HG03045 (cell line): Measurements from ENCODE around the gene PRMT2.

Experiments used
- ATAC-seq: cut with Tn5 transposase; IDR thresholded peaks from one replicate; pipeline ENCODE4 v1.9.1; 2021; ENCODE audit warnings: mild to moderate bottlenecking, moderate library complexity; ENCODE audit not compliant: unreplicated experiment

The PRMT2 gene

GRCh38 chr21:46635324-46636180 is at the start of gene PRMT2:
PRMT2 (plus strand) TSS chr21:46635674; CDS start chr21:46636952, 1,278 bp downstream.
- peak; percentile 92 for ATAC-seq

GRCh38 chr21:46594276-46594675 is 41.2 kb upstream of the PRMT2 start:
- ATAC-seq: no peak

DNA sequence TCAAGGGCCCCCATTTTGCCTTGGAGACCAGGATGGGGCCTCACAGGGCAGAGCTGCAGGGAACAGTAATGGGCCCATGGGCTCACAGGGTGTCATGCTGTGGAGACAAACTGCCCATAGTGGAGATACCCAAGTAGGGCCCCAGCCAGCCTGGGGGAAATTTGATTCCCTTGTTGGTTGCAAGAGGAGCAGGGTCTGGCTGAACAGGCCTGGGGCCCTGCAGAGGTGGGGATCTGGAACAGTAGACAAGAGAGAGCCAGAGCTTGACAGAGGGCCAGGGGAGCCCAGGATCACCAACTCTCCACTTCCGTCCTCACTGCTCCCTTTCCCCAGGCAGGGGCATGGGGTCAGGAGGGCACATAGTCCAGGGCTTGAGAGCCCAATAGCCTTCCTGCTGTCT is 39.3 kb upstream of the PRMT2 start:
- ATAC-seq: no peak

- ATAC-seq: no peak
Measured at GRCh38 chr21:46597031-46597430, 38.4 kb upstream of the PRMT2 start.

- ATAC-seq: no peak
Measured at GRCh38 chr21:46597896-46598343, 37.6 kb upstream of the PRMT2 start.

DNA sequence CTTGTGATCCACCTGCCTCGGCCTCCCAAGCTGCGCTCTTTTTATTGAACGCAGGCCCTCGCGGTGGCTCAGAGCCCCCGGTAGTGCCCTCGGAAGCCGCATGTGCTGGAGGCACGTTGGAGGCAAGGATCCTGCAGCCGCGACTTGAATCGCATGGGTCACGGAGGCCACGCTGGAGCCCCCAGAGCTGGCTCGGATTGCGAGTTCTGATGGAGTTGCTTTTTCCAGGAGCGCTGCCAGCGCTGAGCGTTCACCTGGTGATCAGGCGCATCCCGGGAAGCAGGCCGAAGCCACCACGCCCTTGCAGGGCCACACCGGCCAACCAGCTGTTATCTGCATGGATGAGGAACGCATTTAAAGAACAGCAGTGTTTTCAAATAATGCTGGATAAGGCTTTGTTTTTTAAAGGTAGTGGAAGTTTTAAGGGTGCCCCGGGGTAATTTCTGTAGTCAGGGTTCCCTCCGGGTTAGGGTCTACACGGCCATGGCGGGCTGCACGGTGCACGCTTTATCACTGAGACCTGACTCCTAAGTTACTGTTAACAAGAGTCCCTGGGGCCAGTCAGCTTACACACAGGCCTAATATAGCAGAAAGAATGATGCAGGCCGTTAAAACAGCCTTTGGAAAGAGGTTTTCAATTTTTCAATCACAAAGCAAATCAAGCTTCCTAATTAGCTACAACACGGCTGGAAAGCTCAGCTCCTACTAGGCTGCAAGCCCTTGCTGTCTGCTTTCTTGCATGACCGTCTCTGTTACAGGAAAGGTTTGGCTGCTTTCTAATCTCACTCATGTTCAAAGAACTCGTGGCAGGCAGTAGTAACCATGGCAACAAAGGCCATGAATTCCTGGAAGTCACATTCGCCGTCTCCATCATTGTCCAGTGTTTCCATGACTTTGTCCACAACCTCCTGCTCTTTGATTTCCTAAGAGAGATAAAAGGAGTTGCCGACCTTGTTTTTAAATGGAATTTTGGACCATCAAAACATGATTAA is 36.6 kb upstream of the PRMT2 start:
- no peak for ATAC-seq

DNA sequence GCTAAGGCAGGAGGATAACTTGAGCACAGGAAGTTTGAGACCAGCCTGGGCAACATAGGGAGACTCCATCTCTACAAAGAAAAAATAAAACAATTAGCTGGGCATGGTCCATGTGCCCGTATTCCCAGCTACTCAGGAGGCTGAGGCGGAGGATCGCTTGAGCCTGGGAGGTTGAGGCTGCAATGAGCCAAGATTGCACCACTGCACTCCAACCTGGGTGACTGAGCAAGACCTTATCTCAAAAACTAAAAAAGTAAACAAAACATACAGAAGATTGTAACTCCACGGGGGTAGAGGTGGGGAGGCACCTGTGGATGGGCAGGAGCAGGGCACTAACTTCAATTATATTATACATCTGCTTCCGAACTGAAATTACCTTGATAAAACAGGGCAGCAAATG is 35.2 kb upstream of the PRMT2 start:
- ATAC-seq: no peak

DNA sequence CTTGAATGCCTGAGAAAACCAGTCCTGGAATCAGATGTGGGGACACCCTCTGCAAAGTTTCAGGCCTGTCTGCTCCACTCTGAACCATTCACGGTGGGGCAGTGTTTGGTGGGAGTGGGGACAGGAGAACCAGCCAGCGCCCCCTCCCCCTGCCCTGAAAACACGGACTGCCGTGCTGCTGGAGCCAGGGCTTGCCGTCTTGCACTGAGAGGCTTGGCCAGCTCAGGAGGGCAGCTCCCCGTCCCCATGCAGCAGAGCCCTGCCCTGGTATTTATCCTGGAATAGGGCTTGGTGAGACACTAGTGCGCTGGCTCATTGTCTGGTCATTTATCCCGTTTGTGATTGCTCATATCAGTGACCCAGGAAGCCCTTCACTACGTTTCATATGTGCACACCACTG is 34.5 kb upstream of the PRMT2 start:
- ATAC-seq: no peak

GRCh38 chr21:46603228-46603627 is 32.2 kb upstream of the PRMT2 start:
- ATAC-seq: no peak

- no peak for ATAC-seq
Measured at GRCh38 chr21:46604329-46604974, 31.0 kb upstream of the PRMT2 start.

- no peak for ATAC-seq
Measured at GRCh38 chr21:46604975-46605766, 30.3 kb upstream of the PRMT2 start, which contains the start of gene S100B. S100B (minus strand) TSS chr21:46605082; CDS start chr21:46602415, 2,667 bp downstream.

DNA sequence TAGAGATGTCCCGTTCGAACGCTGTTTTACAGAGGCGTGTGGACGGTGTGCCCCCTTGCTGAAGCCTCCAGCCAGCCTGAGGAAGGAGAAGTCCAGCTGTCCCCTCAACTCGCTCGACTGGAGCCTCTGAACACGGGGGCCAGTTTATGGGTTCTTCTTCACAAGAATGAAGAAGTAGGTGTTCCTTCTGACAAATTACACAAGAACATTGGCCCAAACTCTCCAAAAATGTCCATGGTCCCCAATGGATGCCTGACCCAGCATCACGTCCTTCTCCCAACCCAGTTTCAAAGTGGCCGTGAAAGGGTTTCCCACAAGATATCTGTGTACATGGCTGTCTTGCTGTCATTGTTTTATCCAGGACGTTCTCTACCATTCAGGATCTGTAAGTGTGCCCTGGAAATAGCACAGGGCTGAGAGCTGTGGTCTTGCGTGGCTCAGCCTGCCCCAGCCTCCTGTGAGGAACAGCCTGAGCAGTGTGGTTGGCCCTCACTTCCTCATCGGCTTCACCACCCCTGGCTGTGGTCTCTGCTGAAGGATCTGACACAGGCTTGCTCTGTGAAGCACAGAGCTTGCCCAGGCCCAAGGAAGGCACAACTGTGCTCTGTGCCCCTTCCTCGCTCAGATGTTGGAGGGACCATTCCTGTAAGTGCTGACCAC is 29.6 kb upstream of the PRMT2 start:
- ATAC-seq: no peak

GRCh38 chr21:46606427-46606813 is 29.1 kb upstream of the PRMT2 start:
- no peak for ATAC-seq

DNA sequence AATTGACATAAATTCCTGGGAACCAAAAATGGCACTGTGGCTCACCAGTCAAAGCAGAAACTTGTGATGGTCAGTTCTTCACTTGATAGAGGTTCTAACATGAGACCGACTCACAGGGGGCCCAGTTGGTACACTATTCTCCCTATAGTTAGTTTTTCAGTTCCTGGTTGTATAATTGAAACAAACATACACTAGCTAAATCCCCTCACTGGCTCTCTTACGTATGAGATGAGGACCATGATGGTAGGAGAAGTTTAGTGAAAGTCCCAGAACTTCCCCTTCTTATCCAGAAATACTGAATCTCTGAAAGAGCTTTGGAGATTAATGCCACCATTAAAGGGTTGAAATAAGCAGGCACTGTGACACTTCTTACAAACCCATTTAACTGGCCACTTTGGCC is 27.8 kb upstream of the PRMT2 start:
- ATAC-seq: no peak

- no peak for ATAC-seq
Measured at GRCh38 chr21:46608672-46609111, 26.8 kb upstream of the PRMT2 start.

- no peak for ATAC-seq
Measured at GRCh38 chr21:46610018-46610701, 25.3 kb upstream of the PRMT2 start.

GRCh38 chr21:46613391-46613790 is 22.1 kb upstream of the PRMT2 start:
- ATAC-seq: no peak

DNA sequence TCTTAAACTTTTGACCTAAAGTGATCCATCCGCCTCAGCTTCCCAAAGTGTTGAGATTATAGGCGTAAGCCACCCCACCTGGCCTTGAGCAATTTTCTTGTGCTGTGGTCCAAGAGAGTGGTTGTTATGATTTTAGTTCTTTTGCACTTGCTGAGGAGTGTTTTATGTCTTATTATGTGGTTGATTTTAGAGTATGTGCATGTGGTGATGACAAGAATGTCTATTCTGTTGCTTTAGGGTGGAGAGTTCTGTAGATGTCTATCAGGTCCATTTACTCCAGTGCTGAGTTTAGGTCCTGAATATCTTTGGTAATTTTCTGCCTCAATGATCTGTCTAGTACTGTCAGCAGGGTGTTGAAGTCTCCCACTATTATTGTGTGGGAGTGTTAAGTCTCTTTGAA is 19.4 kb upstream of the PRMT2 start:
- no peak for ATAC-seq

DNA sequence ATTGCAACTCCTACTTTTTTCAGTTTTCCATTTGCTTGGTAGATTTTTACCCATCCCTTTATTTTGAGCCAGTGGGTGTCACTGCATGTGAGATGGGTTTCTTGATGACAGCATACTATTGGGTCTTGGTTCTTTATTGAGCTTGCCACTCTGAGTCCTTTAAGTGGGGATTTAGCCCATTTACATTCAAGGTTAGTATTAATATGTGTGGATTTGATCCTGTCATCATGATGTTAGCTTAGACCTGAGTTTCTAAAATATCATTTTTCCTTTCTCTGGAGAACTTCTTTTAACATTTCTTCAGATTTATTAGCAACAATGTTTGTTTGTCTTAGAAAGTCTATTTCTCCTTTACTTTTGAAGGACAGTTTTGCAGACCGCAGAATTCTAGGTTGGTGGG is 18.8 kb upstream of the PRMT2 start:
- no peak for ATAC-seq
